Measurements from ENCODE around the gene LRRC27. TPM values are rescaled to one million over a fixed set of nuclear protein-coding genes. Genes with fewer than 3 reads are reported as not detected.

The LRRC27 gene
- total RNA-seq, 2 experiments from 2014 or later, result 3.6 to 4.1 TPM

- Mint-ChIP-seq H3K27ac (no peak overlapping the region), H3K27me3 (no peaks in the 10 kb centered on the region), H3K9me3 (ENCODE audit: low read depth) (no peaks in the 10 kb centered on the region), H3K36me3 (ENCODE audit: low read depth) (no peaks in the 10 kb centered on the region), H3K4me1 (peaks cover 3% of the 10 kb centered on the region), H3K4me3 (no peak overlapping the region)
- ChIA-PET POLR2A (no interaction called here), CTCF (interaction anchor here (1.1 to 1.2 kb wide), 2 partner anchors 52 to 56 kb away, joined by 3 to 6 read pairs; no protein-coding TSS in a partner anchor)
- ATAC-seq, result no peak
- no peak for DNase-seq
- intact Hi-C loops (cut with DNase I, micrococcal nuclease), result no loop called here
Observed at GRCh38 chr10:132390921-132391675, 59.1 kb downstream of the LRRC27 start.

- no peaks in the 10 kb centered on the region for H3K9me3 Mint-ChIP-seq (ENCODE audit: low read depth)
Observed at GRCh38 chr10:132391676-132392020, 59.7 kb downstream of the LRRC27 start.

GRCh38 chr10:132392184-132392800 is 60.3 kb downstream of the LRRC27 start:
- ChIA-PET POLR2A (no interaction called here), CTCF (interaction anchor here (0.5 to 1.2 kb wide), 2 partner anchors 21 to 55 kb away, joined by 3 read pairs; no protein-coding TSS in a partner anchor)
- H3K4me1 Mint-ChIP-seq, result peaks cover 3% of the 10 kb centered on the region
- no peaks in the 10 kb centered on the region for H3K9me3 Mint-ChIP-seq (ENCODE audit: low read depth)
- H3K27me3 Mint-ChIP-seq, result no peaks in the 10 kb centered on the region
- no peak overlapping the region for H3K27ac Mint-ChIP-seq
- H3K4me3 Mint-ChIP-seq, result no peak overlapping the region
- H3K36me3 Mint-ChIP-seq (ENCODE audit: low read depth), result no peaks in the 10 kb centered on the region
- ATAC-seq, result no peak
- intact Hi-C loops (cut with DNase I, micrococcal nuclease), result no loop called here
- DNase-seq, result no peak

More at GRCh38 chr10:132391676-132392020, 59.7 kb downstream of the LRRC27 start:
- CTCF ChIA-PET, result interaction anchor here (0.5 to 1.2 kb wide), 3 partner anchors 21 to 55 kb away, joined by 3 to 6 read pairs (median 3); no protein-coding TSS in a partner anchor
- Mint-ChIP-seq H3K36me3 (ENCODE audit: low read depth) (no peaks in the 10 kb centered on the region), H3K4me1 (peaks cover 3% of the 10 kb centered on the region), H3K4me3 (no peak overlapping the region), H3K27ac (no peak overlapping the region), H3K27me3 (no peaks in the 10 kb centered on the region)
- intact Hi-C loops (cut with DNase I, micrococcal nuclease), result no loop called here
- DNase-seq (no peak), ATAC-seq (no peak)
- POLR2A ChIA-PET, result no interaction called here

GRCh38 chr10:132392811-132393694 is 61.1 kb downstream of the LRRC27 start:
- intact Hi-C loops (cut with DNase I, micrococcal nuclease), result no loop called here
- Mint-ChIP-seq H3K27me3 (no peaks in the 10 kb centered on the region), H3K4me1 (peaks cover 4% of the 10 kb centered on the region), H3K9me3 (ENCODE audit: low read depth) (no peaks in the 10 kb centered on the region), H3K27ac (no peak overlapping the region), H3K4me3 (no peak overlapping the region), H3K36me3 (ENCODE audit: low read depth) (no peaks in the 10 kb centered on the region)
- CTCF ChIA-PET, result no interaction called here
- POLR2A ChIA-PET, result no interaction called here
- no peak for ATAC-seq
- no peak for DNase-seq

- peaks cover 8% of the 10 kb centered on the region for H3K4me1 Mint-ChIP-seq
- POLR2A ChIA-PET, result interaction anchor here (0.7 kb wide), 1 partner anchor 51 kb away, joined by 3 read pairs; no protein-coding TSS in a partner anchor
- H3K4me3 Mint-ChIP-seq, result no peak overlapping the region
- no peaks in the 10 kb centered on the region for H3K9me3 Mint-ChIP-seq (ENCODE audit: low read depth)
- intact Hi-C loops (cut with DNase I, micrococcal nuclease), result loop anchor here in 1 of 2 experiments (2.0 kb wide), 1 partner anchor 53 kb away; no protein-coding TSS in a partner anchor
- H3K27ac Mint-ChIP-seq, result no peak overlapping the region
- H3K36me3 Mint-ChIP-seq (ENCODE audit: low read depth), result no peaks in the 10 kb centered on the region
- no peak for ATAC-seq
- DNase-seq, result no peak
- H3K27me3 Mint-ChIP-seq, result no peaks in the 10 kb centered on the region
- CTCF ChIA-PET, result no interaction called here
Observed at GRCh38 chr10:132393695-132394181, 61.7 kb downstream of the LRRC27 start.

- Mint-ChIP-seq H3K4me3 (no peak overlapping the region), H3K27ac (no peak overlapping the region), H3K36me3 (ENCODE audit: low read depth) (no peaks in the 10 kb centered on the region), H3K27me3 (no peaks in the 10 kb centered on the region), H3K4me1 (peaks cover 8% of the 10 kb centered on the region), H3K9me3 (ENCODE audit: low read depth) (no peaks in the 10 kb centered on the region)
- POLR2A ChIA-PET, result interaction anchor here (0.7 kb wide), 1 partner anchor 51 kb away, joined by 3 read pairs; no protein-coding TSS in a partner anchor
- ATAC-seq, result no peak
- intact Hi-C loops (cut with DNase I, micrococcal nuclease), result loop anchor here in 1 of 2 experiments (2.0 kb wide), 1 partner anchor 52 kb away; no protein-coding TSS in a partner anchor
- CTCF ChIA-PET, result no interaction called here
- DNase-seq, result no peak
Observed at GRCh38 chr10:132394201-132394811, 62.3 kb downstream of the LRRC27 start.

GRCh38 chr10:132394936-132395703 is 63.1 kb downstream of the LRRC27 start:
- no peak for ATAC-seq
- ChIA-PET POLR2A (no interaction called here), CTCF (no interaction called here)
- H3K36me3 Mint-ChIP-seq (ENCODE audit: low read depth), result no peaks in the 10 kb centered on the region
- H3K4me3 Mint-ChIP-seq, result peak overlapping the region; percentile 8
- H3K9me3 Mint-ChIP-seq (ENCODE audit: low read depth), result no peaks in the 10 kb centered on the region
- intact Hi-C loops (cut with DNase I, micrococcal nuclease), result loop anchor here in 1 of 2 experiments (2.0 kb wide), 1 partner anchor 52 kb away; no protein-coding TSS in a partner anchor
- H3K27ac Mint-ChIP-seq, result no peak overlapping the region
- H3K4me1 Mint-ChIP-seq, result peaks cover 13% of the 10 kb centered on the region
- DNase-seq, result no peak
- H3K27me3 Mint-ChIP-seq, result no peaks in the 10 kb centered on the region

GRCh38 chr10:132395704-132396493 is 63.9 kb downstream of the LRRC27 start:
- H3K4me3 Mint-ChIP-seq, result no peak overlapping the region
- no peak for ATAC-seq

GRCh38 chr10:132396494-132397035 is 64.6 kb downstream of the LRRC27 start:
- intact Hi-C loops (cut with DNase I, micrococcal nuclease), result loop anchor here in 1 of 2 experiments (1.0 to 2.0 kb wide), 4 partner anchors 51 to 140 kb away; partner anchors contain the start of genes INPP5A and LRRC27
- POLR2A ChIA-PET, result no interaction called here
- CTCF ChIA-PET, result no interaction called here
- Mint-ChIP-seq H3K4me1 (peaks cover 13% of the 10 kb centered on the region), H3K27me3 (no peaks in the 10 kb centered on the region), H3K36me3 (ENCODE audit: low read depth) (no peaks in the 10 kb centered on the region), H3K27ac (no peak overlapping the region), H3K4me3 (no peak overlapping the region), H3K9me3 (ENCODE audit: low read depth) (no peaks in the 10 kb centered on the region)
- ATAC-seq (peak; percentile 75), DNase-seq (peak; percentile 78)

More at GRCh38 chr10:132395704-132396493, 63.9 kb downstream of the LRRC27 start:
- intact Hi-C loops (cut with DNase I, micrococcal nuclease), result loop anchor here (1.0 to 2.0 kb wide), 4 partner anchors 51 to 141 kb away; partner anchors contain the start of genes INPP5A (in 1 of the 2) and LRRC27 (in 1 of the 2)
- POLR2A ChIA-PET, result no interaction called here
- Mint-ChIP-seq H3K4me1 (peaks cover 13% of the 10 kb centered on the region), H3K27ac (no peak overlapping the region), H3K27me3 (no peaks in the 10 kb centered on the region), H3K9me3 (ENCODE audit: low read depth) (no peaks in the 10 kb centered on the region), H3K36me3 (ENCODE audit: low read depth) (no peaks in the 10 kb centered on the region)
- peak; percentile 43 for DNase-seq
- CTCF ChIA-PET, result no interaction called here
